GM18519 (cell line): ENCODE measurements around the gene VSIR.

Experiments used
- ATAC-seq: cut with Tn5 transposase; IDR thresholded peaks from one replicate; pipeline ENCODE4 v1.9.1; 2021; ENCODE audit warnings: mild to moderate bottlenecking, moderate library complexity; ENCODE audit not compliant: unreplicated experiment, low FRiP score

Gene VSIR

GRCh38 chr10:71750124-71750841 is 23.0 kb downstream of the VSIR start:
- ATAC-seq, result no peak

- ATAC-seq, result no peak
Observed at GRCh38 chr10:71749396-71749795, 23.9 kb downstream of the VSIR start.

DNA sequence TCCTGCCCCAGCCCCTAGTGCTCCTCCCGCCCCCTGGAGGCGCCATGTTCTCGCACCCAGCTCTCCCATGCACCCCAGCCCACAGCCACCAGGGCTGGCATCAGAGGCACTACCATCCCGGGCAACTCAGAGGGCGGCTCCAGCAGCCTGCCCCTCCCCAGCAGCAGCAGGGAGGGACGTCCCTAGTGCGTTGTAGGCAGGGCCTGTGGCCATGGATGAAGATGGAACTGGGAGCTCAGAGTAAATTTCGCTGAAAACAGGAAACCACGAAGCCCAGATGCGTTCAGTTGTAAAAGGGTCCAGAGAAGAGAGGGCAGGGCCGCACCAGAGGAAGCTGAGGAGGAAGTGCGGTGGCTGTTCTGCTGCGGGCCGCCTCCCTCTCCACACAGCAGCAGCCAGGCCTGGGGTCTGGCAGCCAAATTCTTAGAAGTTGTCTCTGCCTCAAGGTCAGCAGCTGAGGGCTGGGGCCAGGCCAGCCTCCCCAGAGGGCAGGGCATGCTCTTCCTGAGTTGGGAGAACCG is 24.6 kb downstream of the VSIR start:
- ATAC-seq, result no peak

DNA sequence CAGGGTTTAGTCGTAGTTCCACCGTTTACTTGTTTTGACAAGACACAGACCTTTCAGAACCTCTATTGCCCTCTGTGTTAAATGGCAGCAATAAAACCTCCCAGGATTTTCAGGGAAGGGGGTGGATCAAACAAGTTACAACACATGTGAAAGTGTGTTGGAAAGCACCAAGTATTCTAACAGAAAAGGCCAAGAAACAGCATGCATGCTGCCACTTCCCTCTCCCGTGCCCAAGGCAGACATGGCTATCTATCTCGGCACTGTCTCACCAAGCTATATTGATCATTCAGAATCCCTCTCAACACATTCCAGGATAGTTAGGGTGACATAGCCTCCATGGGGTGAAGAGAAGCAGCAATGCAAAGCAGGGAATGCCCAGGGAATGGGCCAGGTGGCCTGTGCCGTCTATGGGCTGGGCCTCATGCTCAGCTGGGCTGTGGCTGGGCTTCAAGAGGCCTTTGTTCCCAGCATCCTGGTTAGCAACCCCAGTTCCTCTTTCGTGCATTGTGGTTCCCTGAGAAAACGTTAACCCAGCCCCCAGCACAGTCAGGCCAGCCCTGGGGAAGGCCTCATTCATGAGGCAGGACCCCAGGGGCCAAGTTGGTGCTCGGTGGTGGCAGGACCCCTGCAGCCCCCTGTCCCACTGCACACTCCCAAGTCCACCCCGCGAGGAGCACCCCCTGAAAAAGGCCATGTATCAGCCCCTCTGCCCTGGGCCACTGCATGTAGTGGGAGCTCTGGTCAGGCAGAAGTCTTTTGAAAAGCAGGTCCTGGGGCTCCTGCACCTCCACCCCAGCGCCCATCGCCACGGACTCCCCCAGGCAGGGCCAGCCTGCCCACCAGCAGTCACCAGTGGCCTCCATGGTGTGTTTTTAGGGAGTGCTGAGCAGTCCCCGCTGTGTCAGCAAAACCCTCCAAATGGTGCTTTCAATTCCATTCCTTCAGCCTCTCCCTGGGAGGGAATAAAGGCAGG is 25.5 kb downstream of the VSIR start:
- ATAC-seq, result no peak

DNA sequence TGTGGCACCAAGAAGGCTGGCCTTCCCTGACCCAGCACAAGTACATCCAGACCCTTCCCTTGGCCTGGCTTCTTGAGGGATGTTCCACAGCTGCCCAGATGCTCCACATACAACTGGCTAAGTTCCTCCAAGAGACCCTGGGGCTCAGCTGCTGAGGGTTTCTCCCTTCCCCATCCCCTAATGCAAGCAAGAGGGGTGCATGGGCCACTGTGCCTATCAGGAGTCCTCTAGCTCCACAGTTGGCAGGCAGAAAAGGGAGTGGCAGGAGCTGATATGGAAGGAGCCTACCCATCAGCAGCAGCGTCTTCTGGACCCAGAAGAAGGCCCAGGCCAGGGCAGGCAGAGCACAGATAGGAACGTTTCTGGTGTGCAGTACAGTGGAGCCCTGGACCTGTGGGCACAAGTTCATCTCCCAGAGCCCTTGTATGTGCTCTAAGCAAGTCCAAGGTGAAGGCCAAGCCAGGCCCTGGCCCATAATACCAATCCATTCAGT is 26.2 kb downstream of the VSIR start:
- ATAC-seq, result no peak

DNA sequence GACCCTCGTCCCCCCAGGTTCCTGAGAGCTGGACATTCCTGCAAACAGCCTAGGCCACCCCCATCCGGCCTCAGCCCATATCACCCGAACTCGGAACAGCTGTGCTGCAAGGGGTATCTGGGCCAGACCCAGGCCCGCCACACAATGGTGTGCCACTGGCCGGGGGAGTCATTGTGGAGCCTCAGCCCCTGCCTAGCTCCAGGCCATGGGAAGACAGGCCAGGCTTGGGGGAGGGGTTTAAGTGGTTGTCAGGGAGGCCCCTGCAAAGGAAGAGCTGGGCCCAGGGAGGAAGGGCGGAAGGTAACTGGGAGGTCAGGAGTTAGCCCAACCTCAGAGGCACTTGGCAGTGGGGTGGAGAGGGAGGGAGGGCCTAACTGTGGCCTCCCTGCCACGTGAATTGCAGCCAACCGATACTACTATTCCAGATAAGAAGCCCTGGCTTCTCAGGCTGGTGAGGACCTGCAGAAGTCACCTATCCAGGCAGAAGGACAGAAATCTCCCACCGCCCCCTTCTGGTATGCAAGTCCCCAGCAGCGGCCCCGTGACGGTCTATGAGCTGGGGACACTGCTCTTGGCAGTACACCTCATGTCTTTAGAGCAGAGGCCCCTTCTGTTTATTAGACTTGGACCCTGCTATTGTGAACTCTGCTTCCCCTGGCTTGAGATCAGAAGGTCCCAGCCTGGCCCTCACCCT is 26.8 kb downstream of the VSIR start:
- ATAC-seq, result no peak

GRCh38 chr10:71745664-71746250 is 27.6 kb downstream of the VSIR start:
- ATAC-seq, result no peak

DNA sequence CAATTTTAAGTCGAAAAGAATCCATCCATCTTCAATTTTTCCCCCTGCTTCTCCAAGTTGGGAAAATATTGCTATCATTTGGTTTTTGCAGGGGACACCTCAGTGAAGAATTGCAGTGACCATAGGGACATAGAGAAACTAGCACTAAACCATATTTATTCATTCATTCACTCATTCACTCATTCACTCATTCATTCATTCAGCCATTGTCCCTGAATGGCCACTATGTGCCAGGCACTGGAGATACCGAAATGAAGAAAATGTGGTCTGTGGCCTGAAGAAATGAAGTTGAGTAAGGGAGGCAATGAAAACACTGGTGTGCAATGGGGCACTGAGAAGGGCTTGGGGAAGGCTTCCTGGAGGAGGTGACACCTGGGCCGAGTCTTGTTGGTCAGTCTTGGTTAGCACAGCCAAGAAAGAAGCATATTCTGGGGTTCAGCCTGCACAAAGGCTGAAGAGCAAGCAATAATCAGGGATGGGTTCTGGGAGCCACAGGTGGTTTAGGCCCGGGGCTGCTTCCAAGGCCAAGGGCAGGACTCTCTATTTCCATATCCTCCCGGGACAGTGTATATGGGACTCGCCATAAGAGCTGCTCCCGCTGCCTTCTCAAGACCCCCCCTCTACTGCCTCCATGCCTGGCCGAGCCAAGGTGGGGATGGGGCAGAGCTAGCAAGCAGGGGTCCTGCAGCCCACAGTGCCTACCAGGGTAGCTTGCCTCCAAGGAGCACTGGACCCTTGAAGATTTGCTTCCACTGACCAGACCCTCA is 28.2 kb downstream of the VSIR start:
- no peak for ATAC-seq

- no peak for ATAC-seq
Observed at GRCh38 chr10:71743866-71744265, 29.5 kb downstream of the VSIR start.

DNA sequence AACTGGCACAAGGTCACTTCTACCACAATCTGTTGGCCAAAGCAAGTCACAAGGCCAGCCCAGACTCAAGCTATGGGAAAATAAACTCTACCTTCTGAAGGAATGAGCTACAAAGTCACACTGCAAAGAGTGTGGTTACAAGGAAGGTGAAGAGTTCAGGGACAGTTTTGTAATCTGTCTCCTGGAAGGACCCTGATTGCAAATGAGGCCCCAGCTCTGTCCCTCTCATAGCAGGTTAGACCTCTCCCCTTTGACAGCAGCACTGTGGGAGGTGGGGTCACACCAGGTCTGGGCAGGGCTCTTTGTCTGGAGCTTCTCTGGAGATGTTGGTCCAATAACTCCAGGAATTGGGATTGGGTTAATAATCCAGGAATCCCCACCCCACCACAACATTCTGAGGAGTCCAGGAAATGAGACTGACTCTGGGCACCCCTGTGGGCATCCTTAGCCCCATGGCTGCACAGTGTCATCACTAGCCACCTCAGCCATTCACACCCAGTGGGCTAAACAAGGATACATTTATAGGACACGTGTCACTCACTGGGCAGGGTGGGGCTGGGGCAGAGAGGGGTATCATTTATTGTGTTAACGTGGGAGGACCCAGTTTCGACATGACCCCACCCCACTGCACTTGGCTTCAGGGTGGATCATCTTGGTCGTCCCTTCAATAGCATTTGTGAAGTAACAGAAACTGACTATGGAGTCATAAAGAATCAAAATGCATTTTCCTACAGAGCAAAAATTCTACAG is 30.1 kb downstream of the VSIR start:
- ATAC-seq, result no peak

DNA sequence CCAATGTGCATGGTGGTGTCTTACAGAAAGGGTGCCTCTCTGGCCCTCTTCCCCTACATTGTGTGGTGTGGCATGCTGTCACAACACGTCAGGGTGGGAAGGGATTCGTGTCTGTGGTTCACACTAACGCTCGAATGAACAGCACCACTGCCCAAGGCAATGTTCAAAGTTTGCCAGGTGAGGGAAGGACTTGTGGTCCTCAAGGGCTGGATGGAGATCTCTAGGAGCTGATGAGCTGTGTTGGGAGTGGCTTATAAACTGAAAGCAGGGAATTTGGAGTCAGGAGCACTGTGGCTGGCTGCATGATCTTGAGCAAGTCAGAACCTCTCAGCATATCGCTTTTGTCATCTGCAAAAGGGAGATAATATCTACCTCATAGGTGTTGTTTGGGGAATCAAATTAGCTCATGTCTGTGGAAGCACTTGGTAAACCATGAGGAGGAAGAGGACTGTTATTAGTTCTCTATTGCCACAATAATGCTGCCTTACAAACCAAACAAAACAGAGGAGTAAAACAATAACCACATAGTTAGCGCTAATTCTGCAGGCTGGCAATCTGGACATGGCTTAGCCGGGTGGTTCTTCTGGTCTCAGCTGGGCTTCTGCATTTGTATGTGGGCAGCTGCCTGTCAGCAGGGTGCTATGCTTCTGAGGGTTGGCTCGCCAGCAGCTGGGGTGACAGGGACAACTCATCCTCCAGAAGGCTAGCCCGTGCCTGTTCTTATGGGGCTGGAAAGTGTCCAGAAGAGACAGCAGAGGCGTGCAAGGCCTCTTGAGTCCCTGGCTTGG is 30.8 kb downstream of the VSIR start:
- no peak for ATAC-seq

DNA sequence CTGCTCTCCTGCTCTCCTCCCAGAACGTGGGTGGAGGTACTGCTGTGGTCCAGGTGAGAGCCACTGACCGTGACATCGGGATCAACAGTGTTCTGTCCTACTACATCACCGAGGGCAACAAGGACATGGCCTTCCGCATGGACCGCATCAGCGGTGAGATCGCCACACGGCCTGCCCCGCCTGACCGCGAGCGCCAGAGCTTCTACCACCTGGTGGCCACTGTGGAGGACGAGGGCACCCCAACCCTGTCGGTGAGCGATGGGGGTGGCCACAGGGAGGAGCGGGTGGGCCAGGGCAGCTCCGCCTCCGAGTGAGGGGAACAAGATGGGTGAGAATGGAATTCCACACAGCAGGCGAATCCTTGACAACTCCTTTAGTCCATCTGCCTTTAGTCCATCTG is 31.6 kb downstream of the VSIR start:
- no peak for ATAC-seq

DNA sequence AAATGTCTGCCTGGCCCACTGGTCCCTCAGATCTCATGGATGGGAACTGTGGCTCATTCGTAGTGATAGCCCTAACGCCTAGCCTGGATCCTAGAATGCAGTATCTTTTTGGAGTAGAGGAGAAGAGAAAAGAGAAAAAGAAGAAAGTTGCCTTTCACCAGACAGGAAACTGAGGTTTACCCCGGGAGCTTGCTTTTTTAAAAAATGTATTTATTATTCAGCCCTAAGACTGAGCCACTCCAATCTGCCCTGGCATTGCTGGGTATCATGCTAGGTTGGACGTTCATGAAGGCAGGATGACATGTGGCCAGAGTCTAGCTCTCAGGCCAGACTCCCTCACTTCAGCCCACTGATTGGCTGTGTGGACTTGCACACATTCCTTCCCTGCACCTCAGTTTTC is 32.3 kb downstream of the VSIR start:
- no peak for ATAC-seq

DNA sequence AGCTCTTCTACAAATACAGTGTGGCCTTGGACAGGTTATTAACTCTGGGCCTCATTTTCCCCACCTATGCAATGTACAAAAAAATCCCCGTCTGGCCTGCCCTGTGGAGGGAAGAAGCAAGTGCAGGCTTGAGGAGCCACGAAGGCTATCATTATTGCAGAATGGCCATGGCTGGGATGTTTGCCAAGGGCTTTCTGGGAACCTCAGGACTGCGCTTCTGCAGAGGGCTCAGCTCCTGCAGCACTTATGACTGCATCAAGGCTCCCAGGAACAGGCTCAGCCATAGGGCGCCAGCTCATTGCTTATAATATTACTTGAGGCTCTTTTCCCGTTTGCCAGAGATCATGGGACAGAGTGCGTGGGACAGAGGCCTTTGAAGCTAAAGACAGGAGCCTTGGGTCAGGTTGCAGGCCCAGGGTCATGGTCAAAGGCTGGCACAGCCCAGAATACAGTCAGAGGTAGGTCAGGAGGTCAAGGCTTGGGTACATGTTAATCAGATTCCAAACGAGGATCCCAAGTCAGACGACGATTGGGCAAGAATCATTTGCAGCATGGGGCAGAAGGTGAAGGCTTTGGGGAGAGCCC is 33.2 kb downstream of the VSIR start:
- no peak for ATAC-seq

DNA sequence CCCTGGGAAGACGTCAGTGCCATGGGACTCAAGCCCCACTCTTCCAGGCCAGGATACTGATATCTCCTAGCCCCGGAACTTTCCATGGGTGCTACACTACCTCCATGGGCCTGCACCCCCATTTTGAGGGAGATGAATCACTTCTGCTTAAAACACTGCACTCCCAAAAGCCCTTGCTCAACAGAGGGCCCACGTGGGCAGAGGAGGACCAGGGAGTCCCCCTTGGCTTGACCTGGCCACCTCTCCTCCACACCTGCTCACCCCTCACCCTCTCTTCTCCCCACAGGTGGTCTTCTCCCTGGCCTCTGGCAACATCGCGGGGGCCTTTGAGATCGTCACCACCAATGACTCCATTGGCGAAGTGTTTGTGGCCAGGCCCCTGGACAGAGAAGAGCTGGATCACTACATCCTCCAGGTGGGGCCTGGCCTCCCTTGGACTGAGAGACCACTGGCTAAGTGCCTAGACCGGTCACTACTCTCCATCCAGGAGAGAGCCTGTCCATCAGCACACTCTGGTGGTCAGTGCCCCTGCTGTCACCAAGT is 33.9 kb downstream of the VSIR start:
- ATAC-seq, result no peak

DNA sequence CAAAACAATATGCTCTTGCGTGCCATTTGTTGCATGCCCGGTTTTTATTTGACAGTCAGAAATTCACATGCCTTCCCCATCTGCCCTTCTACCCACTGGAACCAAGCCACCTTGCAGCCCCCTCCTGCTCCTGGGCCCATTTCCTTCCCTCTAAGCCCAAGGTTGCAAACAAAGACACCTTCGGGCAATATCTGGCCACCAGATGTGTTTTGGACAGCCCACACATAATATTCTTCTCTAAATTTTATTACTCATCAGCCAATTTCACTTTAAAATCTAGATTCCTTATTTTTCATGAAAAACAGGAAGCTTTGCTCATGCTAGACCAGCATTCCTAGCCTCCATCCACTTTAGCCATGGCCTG is 35.5 kb downstream of the VSIR start:
- ATAC-seq, result no peak

- ATAC-seq, result no peak
Observed at GRCh38 chr10:71737001-71737833, 36.1 kb downstream of the VSIR start.
